ENCODE data around the gene TNFRSF21.

TNFRSF21 gene

GRCh38 chr6:47206626-47207025 lies 103.1 kb downstream of the TNFRSF21 start:
- DNase-seq: no peak

- no peak for DNase-seq
These were observed 105.6 kb downstream of the TNFRSF21 start for GRCh38 chr6:47203938-47204611.

GRCh38 chr6:47203266-47203937 lies 106.3 kb downstream of the TNFRSF21 start:
- no peak for DNase-seq

DNA sequence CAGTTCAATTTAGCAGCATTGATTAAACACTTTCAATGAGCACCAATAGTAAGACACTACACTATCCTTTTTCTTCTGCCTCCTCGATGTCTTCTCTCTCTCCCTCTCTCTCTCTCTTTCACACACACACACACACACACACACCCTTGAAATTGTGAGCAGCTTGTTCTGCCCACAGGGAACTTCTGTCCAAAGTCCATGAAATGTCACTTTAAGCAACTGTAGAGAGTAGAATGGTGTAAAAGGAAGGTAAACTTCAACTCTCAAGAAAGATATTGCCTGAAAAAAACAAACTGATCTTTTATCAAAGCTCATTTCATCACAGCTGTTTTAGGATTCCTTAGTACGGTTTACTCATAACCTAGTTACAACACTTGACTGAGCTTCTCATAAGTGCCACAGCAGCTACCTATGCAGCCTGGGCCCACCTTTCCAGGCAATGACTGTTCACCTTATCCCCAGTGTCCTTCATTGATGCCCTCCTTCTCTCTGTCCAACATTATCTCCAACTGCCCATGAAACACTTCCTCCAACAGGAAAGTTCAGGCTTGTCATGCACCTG lies 107.0 kb downstream of the TNFRSF21 start:
- DNase-seq: no peak

- DNase-seq: no peak
These were observed 109.0 kb downstream of the TNFRSF21 start for GRCh38 chr6:47200536-47201334.

- no peak for DNase-seq
These were observed 111.7 kb downstream of the TNFRSF21 start for GRCh38 chr6:47197682-47198640.

GRCh38 chr6:47196113-47196512 lies 113.6 kb downstream of the TNFRSF21 start:
- DNase-seq: no peak

DNA sequence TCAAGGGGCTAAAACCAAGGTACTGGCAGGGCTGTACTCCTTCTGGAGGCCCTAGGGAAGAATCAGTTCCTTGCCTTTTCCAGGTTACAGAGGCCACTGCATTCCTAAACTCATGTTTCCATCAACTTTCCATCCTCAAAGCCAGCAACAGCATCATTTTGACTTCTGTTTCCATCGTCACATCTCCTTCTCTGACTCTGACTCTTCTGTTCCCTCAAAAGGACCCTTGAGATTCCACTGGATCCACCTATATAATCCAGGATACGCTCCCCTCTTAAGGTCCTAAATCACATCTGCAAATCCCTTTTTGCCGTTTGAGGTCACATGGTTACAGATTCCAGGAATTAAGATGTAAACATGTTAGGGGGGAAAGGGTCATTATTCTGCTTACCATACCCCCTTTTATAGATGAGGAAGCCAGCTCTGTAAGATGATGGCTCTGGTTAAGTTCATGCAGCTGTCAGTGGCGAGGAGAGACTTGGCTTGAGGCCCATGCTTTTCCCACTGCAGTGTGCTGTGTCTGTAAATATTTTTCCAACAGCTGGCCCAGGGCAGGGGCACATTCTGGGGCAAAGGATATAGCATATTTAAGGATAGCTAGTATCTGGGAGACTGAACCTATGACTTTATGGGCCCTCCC lies 114.6 kb downstream of the TNFRSF21 start:
- no peak for DNase-seq

GRCh38 chr6:47188588-47189021 lies 121.1 kb downstream of the TNFRSF21 start:
- DNase-seq: no peak

DNA sequence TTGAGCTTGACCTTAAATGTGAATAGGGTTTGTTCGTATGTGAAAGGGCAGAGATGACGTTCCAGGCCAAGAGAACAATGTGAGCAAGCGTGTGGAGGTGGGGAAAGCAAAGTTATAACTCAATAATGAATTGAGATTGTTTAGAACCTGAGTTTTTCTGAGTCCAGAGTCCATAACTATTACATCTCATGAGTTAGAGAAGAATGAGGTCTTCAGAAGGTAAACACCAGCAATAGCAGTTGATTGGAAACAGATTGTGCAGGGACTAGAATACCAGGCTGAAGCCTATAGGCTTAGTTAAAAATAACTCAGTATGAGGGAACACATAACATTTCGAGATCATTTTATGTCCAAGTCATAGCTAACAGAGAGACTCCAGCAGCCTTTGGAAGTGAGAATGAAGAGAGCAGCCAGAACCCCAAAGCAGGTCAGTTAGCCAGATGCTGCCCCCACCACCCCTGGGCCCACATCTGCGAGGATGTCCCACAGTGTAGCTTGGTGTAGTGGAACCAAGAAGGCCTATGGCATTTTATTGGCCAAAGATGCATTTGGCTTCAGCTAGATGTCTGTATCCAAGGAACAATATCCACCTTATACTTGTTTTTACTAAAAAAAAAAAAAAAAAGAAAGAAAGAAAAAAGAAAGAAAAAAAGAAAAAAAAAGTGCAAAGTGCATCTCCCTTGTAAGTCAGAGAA lies 121.7 kb downstream of the TNFRSF21 start:
- DNase-seq: no peak

DNA sequence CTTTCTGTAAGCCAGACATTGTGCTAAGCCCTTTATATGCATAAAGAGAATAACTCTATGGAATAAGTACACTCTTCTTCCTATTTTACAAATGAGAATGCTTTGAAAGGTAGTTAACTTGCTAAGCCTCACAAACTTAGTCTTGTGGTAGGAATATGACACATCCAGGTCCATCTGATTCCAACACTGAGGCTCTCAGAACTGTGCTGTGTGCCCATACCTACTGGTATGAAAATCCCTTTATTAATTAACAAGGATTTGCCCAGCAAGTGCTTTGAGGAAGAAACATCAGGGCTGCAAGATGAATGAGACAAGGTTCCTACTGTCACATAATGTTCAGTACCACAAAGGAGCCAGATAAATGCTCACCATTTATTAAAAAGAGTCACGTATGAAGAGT lies 122.6 kb downstream of the TNFRSF21 start:
- DNase-seq: no peak

DNA sequence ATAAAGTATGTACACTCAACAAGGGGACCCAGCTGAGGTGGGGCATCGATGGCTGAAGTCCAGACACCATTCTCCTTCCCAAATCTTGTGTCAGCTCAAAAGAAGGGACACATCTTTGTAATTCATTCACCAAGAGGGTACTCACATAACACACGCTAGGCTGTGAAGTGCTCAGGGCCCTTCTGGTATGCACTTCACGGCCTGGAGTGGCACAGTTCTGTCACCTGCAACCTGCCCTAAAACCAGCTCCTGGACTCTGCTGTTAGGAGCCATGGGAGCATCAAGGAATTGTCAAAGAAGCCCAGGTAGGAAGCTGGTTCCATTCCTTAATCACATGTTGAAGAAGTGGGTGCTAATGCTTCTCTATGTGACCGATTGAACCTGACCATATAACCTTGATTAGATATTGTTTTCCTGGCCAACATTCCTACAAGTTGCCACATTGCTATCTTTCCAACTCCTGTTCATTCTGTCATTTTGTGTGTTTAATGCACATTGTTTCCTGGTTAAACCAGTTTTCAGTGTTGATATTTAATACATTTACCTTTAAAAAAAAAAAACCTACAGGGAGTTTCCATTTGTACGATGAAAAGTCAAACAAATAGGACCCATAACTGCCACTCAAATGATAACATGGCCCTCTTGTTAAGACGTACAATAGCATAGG lies 127.3 kb downstream of the TNFRSF21 start:
- DNase-seq: no peak

GRCh38 chr6:47181681-47182080 lies 128.0 kb downstream of the TNFRSF21 start:
- no peak for DNase-seq
